NB4 (cell line): ENCODE data around the gene ODF4.
"Not testable (repeated sequence)": the region's sequence is repeated elsewhere in the genome, so short reads cannot be mapped to it uniquely, and the experiment has no call there.

Experiments
- CTCF ChIP-seq: IDR thresholded peaks from one replicate; pipeline ENCODE4 v1.5.1; 2012; ENCODE audit warnings: low read depth, low read length
- POLR2A ChIP-seq: IDR thresholded peaks from 2 replicates; pipeline ENCODE4 v1.6.1; 2011; ENCODE audit warnings: mild to moderate bottlenecking; ENCODE audit not compliant: insufficient read length; ENCODE audit errors: extremely low read depth

- TF ChIP-seq CTCF, POLR2A: not testable (repeated sequence)
Measured at GRCh38 chr17:8347001-8347400, 7.4 kb downstream of the ODF4 start.
